Esophagus (tissue), 2 donors: ENCODE measurements around the gene ASS1. TPM values are rescaled to one million over a fixed set of nuclear protein-coding genes. Genes with fewer than 3 reads are reported as not detected.

ENCODE experiments used
- H3K27ac ChIP-seq, 2 donors: one replicate each; pipeline ENCODE4 v1.5.1; 2013; ENCODE audit warnings: low read depth in 2 of 2, mild to moderate bottlenecking in 2 of 2, inconsistent platforms in 1 of 2, low read length in 1 of 2, moderate library complexity in 1 of 2
- H3K27me3 ChIP-seq, 2 donors: one replicate each; pipeline ENCODE4 v1.6.1; 2013; ENCODE audit warnings: low read length in 2 of 2, control low read depth in 1 of 2, mild to moderate bottlenecking in 1 of 2; ENCODE audit not compliant: insufficient read depth in 2 of 2, control insufficient read depth in 1 of 2
- H3K36me3 ChIP-seq, 2 donors: one replicate each; pipeline ENCODE4 v1.6.1; 2013; ENCODE audit warnings: low read length in 1 of 2; ENCODE audit not compliant: control insufficient read depth in 2 of 2, insufficient read depth in 2 of 2
- H3K4me1 ChIP-seq, 2 donors: one replicate each; pipeline ENCODE4 v1.6.1; 2013; ENCODE audit warnings: low read length in 1 of 2; ENCODE audit not compliant: control insufficient read depth in 2 of 2, insufficient read depth in 2 of 2
- H3K4me3 ChIP-seq, 2 donors: one replicate each; pipeline ENCODE4 v1.5.1; 2013; ENCODE audit warnings: low read length in 2 of 2, mild to moderate bottlenecking in 2 of 2, low read depth in 1 of 2, moderate library complexity in 1 of 2
- H3K9me3 ChIP-seq, 2 donors: one replicate each; pipeline ENCODE4 v1.6.1; 2013; ENCODE audit warnings: mild to moderate bottlenecking in 2 of 2, low read depth in 1 of 2, low read length in 1 of 2, moderate library complexity in 1 of 2; ENCODE audit not compliant: control insufficient read depth in 2 of 2, insufficient read depth in 1 of 2
- WGBS, 2 donors: extraction: QIAGEN DNeasy Blood & Tissue Kit; methylation state at CpG; one replicate each; pipeline ENCODE4 v1.1.7; 2013; 5-methylcytosine and 5-hydroxymethylcytosine counted together
- polyA plus RNA-seq, 2 donors: library from polyadenylated mRNA; stranded (reverse); fragments of 200-250 nt; gene quantifications; one replicate each; pipeline ENCODE4 v1.2.3, GENCODE V29; 2013
- donor health status: healthy with polysubstance abuse.
- donor health status: Bipolar disorder and iron deficiency.

ASS1 gene
- polyA plus RNA-seq, 2 donors = 63.6 to 79.5 TPM

DNA sequence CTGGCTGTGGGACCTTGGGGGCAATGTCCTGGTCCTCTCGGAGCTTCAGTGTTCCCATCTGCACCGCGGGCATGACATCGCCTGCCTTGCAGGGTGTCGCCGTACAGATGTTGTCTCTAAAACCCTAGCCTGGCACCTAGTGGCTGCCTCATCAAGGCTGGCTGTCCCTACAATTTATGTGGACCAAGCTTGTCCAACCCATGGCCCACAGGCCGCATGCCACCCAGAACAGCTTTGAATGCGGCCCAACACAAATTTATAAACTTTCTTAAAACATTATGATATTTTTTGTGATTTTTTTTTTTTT is 18.3 kb upstream of the ASS1 start:
- H3K9me3 ChIP-seq = peaks cover 0 to 12% of the 10 kb centered on the region in 2 donors
- H3K27me3 ChIP-seq = no peaks in the 10 kb centered on the region
- no peak overlapping the region for H3K27ac ChIP-seq
- no peak overlapping the region for H3K4me3 ChIP-seq
- no peaks in the 10 kb centered on the region for H3K36me3 ChIP-seq
- 66 to 79% methylated on average over 8 of the region's 8 CpGs for WGBS, 2 donors
- peaks cover 0 to 5% of the 10 kb centered on the region in 2 donors for H3K4me1 ChIP-seq

DNA sequence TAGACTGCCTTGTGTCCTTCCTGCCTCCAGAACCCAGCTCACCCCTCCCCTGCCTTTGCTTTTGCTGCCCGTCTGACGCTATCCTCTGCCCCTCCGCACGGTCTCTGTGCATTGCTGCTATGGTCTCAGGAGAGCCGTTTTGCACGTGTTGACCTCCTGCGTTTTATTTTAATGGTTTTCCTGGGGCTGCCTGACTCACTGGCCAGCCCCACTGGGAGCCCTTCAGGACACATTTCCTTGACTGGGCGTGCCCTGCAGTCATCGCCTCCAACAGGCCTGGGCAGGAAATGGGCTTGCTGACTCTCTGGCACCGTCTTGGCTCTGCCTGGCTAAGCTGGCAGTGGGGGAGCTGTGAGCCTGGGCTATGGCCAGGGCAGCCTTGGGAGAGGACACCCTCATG is 17.9 kb upstream of the ASS1 start:
- no peak overlapping the region for H3K27ac ChIP-seq
- 40 to 65% methylated on average over 10 of the region's 10 CpGs for WGBS, 2 donors
- H3K36me3 ChIP-seq = no peaks in the 10 kb centered on the region
- peaks cover 0 to 13% of the 10 kb centered on the region in 2 donors for H3K9me3 ChIP-seq
- no peak overlapping the region for H3K4me3 ChIP-seq
- H3K27me3 ChIP-seq = no peaks in the 10 kb centered on the region
- peaks cover 0 to 5% of the 10 kb centered on the region in 2 donors for H3K4me1 ChIP-seq

DNA sequence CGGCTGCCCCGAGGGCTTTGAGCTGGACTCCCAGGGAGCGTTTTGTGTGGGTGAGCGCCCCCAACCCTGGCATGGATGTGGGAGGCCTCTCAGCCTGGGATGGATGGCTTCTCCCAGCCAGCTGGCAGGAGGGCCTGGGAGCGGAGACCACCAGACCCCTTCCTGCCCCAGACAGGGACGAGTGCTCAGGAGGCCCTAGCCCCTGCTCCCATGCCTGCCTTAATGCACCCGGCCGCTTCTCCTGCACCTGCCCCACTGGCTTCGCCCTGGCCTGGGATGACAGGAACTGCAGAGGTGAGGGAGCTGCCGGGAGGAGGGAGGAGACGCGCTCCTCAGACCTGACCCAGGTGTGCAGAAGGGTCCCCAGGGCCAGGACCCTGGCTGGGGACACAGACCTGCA is 17.4 kb upstream of the ASS1 start:
- Histone ChIP-seq H3K4me3 (no peak overlapping the region), H3K27ac (no peak overlapping the region), H3K9me3 (peaks cover 0 to 13% of the 10 kb centered on the region in 2 donors), H3K36me3 (no peaks in the 10 kb centered on the region), H3K4me1 (peaks cover 0 to 6% of the 10 kb centered on the region in 2 donors), H3K27me3 (no peaks in the 10 kb centered on the region)
- WGBS, 2 donors = 65 to 74% methylated on average over 12 of the region's 12 CpGs

DNA sequence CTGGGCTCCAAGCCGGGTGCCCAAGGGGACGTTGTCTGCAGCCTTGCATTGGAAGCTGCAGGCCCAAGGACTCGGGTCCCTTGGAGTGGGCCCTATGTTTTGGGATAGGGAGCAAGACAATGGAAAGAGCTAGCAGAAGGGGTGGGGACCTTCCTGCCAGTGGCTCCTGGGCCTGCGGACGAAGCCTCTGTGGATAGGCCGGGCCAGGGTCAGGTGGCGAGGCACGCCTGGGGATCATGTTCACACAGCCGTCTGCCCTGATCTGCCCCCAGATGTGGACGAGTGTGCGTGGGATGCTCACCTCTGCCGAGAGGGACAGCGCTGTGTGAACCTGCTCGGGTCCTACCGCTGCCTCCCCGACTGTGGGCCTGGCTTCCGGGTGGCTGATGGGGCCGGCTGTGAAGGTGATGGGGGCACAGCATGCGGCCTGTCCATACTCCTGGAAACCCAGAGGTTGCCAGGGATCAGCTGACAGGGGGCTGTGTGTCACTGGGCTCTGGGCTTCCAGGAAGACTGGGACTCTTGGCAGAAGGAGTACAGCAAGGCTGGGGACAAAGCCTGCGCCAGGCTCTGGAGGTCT is 16.6 kb upstream of the ASS1 start:
- WGBS, 2 donors = 90 to 91% methylated on average over 20 of the region's 20 CpGs

DNA sequence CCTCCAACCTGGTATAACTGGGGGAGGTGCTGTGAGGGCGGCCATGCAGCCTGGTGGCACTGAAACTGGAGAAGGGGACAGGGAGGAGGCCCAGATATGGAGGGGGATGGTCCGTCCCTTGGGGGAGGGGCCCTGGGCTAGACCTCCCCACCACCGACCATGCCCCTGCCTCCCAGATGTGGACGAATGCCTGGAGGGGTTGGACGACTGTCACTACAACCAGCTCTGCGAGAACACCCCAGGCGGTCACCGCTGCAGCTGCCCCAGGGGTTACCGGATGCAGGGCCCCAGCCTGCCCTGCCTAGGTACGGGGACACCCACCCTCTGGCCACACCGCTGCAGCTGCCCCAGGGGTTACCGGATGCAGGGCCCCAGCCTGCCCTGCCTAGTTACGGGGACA is 15.4 kb upstream of the ASS1 start:
- Histone ChIP-seq H3K9me3 (peaks cover 0 to 13% of the 10 kb centered on the region in 2 donors), H3K4me3 (no peak overlapping the region), H3K27me3 (no peaks in the 10 kb centered on the region), H3K4me1 (peaks cover 9 to 19% of the 10 kb centered on the region in 2 donors), H3K27ac (no peak overlapping the region), H3K36me3 (no peaks in the 10 kb centered on the region)
- 91 to 94% methylated on average over 13 of the region's 13 CpGs for WGBS, 2 donors

More for the DNA sequence above, 16.6 kb upstream of the ASS1 start:
- Histone ChIP-seq H3K27me3 (no peaks in the 10 kb centered on the region), H3K27ac (no peak overlapping the region), H3K4me1 (peaks cover 4 to 13% of the 10 kb centered on the region in 2 donors), H3K9me3 (peaks cover 0 to 13% of the 10 kb centered on the region in 2 donors), H3K4me3 (no peak overlapping the region), H3K36me3 (no peaks in the 10 kb centered on the region)

DNA sequence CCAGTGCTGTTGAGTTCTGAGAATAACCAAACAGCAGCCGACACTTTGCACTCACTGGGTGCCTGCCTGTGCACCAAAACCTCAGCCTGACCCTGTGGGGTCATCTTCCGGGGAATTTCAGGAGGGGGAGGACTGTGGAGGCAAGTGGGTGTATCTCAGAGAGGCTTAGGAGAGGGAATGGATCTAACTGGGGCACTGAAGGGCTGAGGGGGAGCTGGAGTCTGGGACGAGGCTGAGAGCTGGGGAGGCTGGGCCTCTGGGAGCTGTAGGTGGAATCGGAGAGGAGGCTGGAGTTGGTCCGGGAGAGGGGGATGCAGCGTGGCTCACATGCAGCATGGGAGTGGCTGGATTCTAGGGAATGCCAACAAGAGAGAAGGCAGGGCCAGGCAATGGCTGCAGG is 14.9 kb upstream of the ASS1 start:
- Histone ChIP-seq H3K27ac (no peak overlapping the region), H3K4me3 (no peak overlapping the region), H3K27me3 (no peaks in the 10 kb centered on the region), H3K9me3 (peaks cover 0 to 13% of the 10 kb centered on the region in 2 donors), H3K36me3 (no peaks in the 10 kb centered on the region), H3K4me1 (peaks cover 9 to 19% of the 10 kb centered on the region in 2 donors)
- 67 to 85% methylated on average over 6 of the region's 6 CpGs for WGBS, 2 donors

DNA sequence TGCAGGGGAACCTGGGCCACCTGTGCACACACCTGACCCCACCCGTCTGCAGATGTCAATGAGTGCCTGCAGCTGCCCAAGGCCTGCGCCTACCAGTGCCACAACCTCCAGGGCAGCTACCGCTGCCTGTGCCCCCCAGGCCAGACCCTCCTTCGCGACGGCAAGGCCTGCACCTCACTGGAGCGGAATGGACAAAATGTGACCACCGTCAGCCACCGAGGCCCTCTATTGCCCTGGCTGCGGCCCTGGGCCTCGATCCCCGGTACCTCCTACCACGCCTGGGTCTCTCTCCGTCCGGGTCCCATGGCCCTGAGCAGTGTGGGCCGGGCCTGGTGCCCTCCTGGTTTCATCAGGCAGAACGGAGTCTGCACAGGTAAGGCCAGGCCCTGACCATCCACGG is 14.5 kb upstream of the ASS1 start:
- peaks cover 0 to 13% of the 10 kb centered on the region in 2 donors for H3K9me3 ChIP-seq
- peaks cover 9 to 19% of the 10 kb centered on the region in 2 donors for H3K4me1 ChIP-seq
- no peak overlapping the region for H3K27ac ChIP-seq
- no peak overlapping the region for H3K4me3 ChIP-seq
- 86 to 91% methylated on average over 18 of the region's 18 CpGs for WGBS, 2 donors
- H3K27me3 ChIP-seq = no peaks in the 10 kb centered on the region
- no peaks in the 10 kb centered on the region for H3K36me3 ChIP-seq

DNA sequence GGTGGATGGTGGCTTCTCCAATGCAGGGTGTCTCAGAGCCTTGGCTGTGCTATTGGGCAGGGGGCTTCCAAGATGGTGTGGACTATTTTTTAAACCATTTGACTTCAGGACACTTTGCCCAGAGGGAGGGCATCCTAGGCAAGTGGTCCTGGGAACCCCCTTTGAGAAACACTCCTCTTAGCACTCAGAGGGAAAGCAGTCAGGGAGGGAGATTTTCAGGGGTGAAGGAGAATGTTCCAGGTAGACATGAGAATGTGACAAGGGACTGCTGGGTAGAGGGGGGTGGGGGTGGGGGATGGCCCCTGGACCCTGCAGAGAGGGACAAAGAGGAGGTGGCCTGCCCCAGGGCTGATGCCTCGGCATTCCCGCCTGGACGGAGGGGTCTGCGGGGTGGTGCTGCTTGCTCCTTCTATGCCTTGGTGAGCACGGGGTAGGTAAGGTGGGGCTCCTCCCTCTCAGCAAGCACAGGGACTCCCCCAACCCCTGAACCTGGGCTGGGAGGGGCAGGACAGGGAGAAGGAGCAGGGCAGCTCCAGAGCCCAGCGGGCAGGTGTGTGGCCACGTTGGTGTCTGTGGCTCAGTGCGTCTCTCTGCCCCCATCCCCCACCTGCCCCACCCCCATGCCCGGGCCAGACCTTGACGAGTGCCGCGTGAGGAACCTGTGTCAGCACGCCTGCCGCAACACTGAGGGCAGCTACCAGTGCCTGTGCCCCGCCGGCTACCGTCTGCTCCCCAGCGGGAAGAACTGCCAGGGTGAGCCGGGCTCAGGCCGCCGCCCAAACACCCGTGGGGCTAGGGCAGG is 13.8 kb upstream of the ASS1 start:
- H3K4me3 ChIP-seq = no peak overlapping the region
- H3K27me3 ChIP-seq = no peaks in the 10 kb centered on the region
- H3K27ac ChIP-seq = no peak overlapping the region
- peaks cover 0 to 13% of the 10 kb centered on the region in 2 donors for H3K9me3 ChIP-seq
- H3K4me1 ChIP-seq = peaks cover 9 to 19% of the 10 kb centered on the region in 2 donors
- WGBS, 2 donors = 73 to 86% methylated on average over 22 of the region's 22 CpGs
- no peaks in the 10 kb centered on the region for H3K36me3 ChIP-seq

DNA sequence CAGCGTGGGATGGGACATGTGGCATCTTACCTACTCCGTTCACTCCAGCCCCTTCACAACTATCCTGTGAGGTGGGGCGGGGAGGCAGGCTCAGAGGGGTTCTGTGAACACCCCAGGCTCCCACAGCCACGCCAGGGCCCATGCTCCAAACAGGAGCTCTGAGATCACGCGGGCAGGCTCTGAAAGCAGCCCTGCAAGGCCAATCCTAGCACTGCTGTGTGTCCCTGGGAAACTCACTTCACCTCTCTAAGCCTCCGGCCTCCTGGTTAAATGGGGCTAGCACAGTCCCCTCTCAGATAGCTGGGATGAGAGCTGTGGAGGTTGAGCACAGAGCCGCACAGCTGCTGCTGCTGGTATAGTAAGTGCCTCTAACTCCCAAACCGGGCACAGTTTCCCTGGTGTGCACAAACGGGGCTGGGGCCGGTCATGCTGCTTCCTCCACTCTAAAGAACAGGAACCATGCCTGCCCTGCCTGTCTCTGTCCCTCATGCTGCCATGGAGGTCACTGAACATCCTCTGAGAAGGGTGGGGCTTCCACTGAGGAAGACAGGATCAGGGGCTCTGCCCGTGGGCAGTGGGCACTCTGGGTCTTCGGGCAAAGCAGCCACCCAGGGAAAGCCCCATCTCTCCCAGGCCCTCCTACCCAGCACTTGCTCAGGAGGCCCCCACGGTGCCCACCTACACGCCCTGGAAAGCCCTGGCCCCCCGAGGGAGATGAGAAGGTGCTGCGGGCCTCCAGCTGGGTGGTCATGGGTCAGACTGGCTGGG is 13.0 kb upstream of the ASS1 start:
- H3K4me1 ChIP-seq = peaks cover 9 to 19% of the 10 kb centered on the region in 2 donors

More for the DNA sequence above, 13.0 kb upstream of the ASS1 start:
- Histone ChIP-seq H3K27me3 (no peaks in the 10 kb centered on the region), H3K27ac (no peak overlapping the region), H3K36me3 (no peaks in the 10 kb centered on the region), H3K4me3 (no peak overlapping the region), H3K9me3 (peaks cover 0 to 13% of the 10 kb centered on the region in 2 donors)
- 75 to 78% methylated on average over 17 of the region's 17 CpGs for WGBS, 2 donors
